GM18526 (cell line): ENCODE results near the gene EXOSC3.

Source experiments
- POLR2A ChIP-seq: IDR thresholded peaks from 3 replicates; pipeline ENCODE4 v1.6.1; 2011; ENCODE audit not compliant: insufficient read length; ENCODE audit errors: extremely low read depth

The EXOSC3 gene

DNA sequence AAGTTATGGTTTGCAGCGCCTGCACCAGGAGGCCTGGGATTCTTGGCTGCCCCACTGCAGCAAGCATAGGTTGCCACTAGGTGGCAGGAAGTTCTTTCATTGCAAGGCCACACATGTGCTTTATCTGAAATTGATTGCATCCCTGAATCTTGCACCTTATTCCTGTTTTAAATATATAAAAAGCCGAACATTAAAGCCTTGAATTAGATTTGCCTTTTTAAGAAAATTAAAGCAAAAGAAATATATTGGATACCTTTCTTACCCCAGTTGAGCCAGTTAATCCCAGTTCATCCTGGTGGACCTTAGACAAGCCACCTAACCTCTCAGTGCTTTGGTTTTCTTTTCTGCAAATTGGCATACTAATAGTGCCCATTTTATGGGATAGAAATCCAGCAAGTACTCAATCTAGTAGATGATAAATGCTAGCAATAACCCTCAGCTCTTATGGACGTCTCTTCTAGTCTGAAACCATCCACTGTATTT, 37.6 kb downstream of the EXOSC3 start:
- TF ChIP-seq POLR2A: no peak

DNA sequence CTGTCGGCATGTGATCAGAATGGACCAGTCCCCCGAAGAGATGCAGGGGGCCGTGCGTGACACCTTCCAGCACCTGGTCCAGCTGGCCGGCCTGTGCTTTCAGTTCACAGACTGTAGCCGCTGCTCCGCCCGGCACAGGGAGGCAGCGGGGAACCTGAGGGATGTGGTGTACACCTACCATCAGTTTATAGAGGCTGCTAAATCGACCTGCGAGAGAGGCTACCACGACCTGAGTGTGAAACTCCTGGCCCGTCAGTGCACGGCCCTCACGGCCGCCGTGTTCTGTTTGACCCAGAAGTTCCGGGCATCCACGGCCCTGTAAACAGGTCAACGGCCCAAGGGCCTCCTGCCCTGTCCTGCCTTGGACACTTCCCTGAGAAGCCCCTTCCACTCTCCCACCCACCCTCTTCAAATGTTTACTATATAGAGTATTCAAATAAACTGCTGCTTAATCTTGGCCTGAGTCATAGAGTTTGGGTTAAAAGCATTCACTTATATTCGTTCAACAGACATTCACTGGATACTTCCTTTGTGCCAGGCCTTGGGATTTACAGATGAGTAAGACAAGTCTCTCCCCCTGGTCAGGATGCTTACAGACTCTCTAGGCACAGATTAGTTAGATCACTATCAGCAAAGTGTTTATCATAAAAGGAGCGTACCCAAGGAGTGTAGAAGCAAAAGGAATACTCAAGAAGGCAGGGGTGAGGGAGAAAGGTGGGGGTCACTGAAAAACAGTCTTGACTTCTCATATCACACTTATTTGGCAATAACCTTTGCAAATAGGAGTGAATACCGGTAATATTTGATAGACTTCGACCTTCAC, 38.2 kb downstream of the EXOSC3 start:
- no peak for TF ChIP-seq POLR2A

DNA sequence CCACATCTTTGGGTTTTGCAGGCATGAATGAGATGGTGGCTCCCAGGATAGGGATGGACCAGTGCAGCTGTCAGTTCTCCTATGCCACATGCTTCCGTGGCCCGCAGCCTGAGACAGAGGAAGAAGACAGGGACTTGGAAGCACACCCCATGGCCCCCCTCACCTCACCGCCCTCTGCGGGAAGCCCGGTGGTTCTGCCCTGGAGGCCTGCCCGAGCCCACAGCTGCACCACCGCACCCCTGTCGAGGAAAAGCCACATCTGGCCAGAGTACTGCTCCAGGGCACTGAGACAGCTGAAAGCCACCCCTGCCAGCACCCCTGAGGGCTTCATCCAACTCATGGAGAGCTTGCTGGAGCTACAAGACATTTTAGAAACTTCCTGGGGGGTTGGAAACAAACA, 38.9 kb downstream of the EXOSC3 start:
- TF ChIP-seq POLR2A: no peak

DNA sequence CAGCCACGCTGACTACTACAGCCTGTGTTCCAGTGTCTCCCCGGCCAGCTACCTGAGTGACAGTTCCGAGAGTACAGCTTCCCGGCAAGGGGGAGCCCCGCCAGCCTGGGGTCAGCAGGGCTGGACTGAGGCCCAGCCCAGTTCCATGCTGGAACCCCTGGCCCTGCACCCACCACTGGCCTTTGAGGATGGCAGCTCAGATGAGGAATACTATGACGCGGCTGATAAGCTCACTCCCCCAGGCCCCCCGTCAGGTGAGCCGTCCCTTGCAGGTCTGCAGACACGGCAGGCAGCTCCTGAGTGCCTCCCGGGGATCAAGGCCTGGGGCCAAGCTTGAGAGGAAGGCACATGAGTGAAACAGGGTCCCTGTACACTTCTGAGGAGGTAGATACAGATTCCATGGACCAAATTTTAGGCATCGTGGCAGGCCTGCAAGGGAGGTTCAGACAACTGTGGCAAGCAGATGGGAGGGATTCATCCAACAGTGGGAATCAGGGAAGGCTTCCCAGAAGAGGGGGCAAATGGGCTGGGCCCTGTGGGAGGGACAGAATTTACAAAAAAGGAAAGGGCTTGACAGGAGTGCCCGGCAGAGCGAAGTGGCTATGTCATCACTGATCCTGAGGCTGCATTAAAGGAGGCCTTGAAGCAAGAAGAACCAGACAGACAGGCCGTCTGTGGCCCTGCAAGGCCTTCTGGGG, 44.1 kb downstream of the EXOSC3 start:
- no peak for TF ChIP-seq POLR2A

DNA sequence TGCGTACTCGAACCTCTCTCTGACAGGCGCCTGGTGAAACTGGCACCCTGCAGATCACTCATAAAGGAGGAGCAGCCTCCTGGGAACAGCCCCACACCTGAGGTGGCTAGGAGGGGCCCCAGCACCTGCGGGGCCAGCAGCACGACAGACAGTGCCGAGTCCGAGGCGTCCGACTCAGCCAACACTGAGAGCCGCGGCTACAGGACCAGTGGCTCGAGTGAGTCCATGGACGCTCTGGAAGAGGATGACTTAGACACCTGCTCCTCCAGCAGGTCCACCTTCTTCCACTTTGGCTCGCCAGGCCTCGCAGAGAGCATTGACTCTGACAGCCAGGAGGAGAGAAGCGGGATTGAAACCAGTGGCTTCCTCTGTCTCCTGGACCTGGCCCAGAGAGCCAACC, 44.7 kb downstream of the EXOSC3 start:
- no peak for TF ChIP-seq POLR2A

GRCh38 chr9:37739222-37739621, 45.6 kb downstream of the EXOSC3 start:
- TF ChIP-seq POLR2A: no peak

GRCh38 chr9:37732952-37733351, 51.9 kb downstream of the EXOSC3 start:
- TF ChIP-seq POLR2A: no peak

DNA sequence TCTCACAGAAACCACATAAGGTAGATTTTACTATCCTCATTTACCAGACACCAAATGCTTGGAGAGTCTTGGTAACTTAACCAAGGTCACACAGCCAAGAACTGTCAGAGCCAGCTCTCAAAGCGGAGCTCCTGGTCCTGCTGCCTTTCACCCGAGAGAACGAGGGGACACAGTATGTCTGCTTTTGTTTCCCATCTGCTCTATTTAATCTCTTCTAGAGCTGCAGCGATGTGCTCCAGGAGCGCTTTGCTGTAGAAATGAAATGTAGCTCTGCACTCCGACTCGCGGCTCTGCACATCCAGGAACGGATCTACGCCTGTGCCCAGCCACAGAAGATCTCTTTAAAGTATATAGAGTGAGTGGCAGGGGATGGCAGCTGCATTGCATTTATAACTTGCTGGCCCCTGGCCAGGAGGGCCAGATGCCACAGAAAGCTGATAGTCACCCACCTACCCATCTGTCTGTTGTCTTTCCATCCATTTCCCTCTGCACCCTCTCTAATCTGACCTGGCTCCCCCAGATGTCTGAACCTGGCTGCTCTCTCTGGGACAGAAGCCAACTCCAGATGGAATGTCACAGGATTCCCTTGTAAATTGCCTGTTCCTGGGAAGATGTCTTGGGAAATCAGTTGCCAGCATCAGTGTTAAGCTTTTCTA, 52.6 kb downstream of the EXOSC3 start:
- TF ChIP-seq POLR2A: no peak

DNA sequence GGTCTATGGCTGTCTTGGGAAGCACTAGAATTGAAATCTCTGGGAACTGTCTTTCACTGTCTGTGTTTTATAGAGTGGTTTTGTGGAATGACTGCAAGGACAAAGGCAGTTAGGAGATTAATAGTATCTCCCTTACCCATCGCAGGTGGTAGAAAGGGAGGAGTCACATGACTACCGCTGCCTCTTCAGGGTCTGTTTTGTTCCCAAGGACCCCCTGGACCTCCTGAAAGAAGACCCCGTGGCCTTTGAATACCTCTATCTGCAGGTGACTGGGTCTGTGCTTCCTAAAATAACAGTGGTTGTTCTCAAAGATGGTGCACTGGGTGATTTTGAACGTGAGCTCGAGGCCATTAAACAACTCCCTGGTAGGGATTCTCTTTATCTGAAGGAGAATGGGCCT, 54.0 kb downstream of the EXOSC3 start:
- TF ChIP-seq POLR2A: no peak

DNA sequence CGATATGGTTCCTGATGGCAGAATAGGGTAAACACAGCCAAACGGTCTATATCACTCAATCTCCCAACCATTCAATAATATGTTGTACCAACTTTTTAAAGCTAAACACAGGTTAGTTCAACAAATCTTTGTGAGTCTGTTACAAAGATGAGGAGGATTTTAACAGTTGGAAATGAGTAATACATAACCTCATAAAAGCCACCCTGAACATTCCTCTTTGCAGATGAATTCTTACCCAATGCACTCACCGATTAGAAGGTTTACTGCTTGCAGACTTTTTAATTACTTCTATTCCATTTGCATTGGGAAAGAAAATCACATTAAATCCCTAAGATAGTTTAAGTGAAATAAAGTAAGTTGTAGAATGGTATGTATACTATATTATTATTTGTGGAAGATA, 54.6 kb downstream of the EXOSC3 start:
- no peak for TF ChIP-seq POLR2A
